ENCODE measurements around the gene PDIK1L. TPM values are rescaled to one million over a fixed set of nuclear protein-coding genes. Genes with fewer than 3 reads are reported as not detected.

PDIK1L gene
- total and polyA plus RNA-seq, 2 of the 8 experiments (the other 6 are each of a cell fraction or from before 2014, with no cell fraction given) = 0.95 to 4.5 TPM

- no peak for TF ChIP-seq CHD7 (IDR thresholded peaks at IDR 0.05; ENCODE audit: insufficient replicate concordance, low read length)
- no peak for TF ChIP-seq KDM5A (IDR thresholded peaks at IDR 0.05; ENCODE audit: low read length)
- no peak for TF ChIP-seq RFX5 (IDR thresholded peaks at IDR 0.05; ENCODE audit: borderline replicate concordance, low read depth, low read length)
- TF ChIP-seq KDM4A (IDR thresholded peaks at IDR 0.05; ENCODE audit: low read depth, low read length, severe bottlenecking) = no peak
- TF ChIP-seq POLR2AphosphoS5 (IDR thresholded peaks at IDR 0.05; ENCODE audit: low read depth, low read length) = no peak
Measured at GRCh38 chr1:26090893-26091292, 20.7 kb upstream of the PDIK1L start (continued).
